Measurements from ENCODE around the gene NFYC. TPM values are rescaled to one million over a fixed set of nuclear protein-coding genes. Genes with fewer than 3 reads are reported as not detected.
A peak's percentile ranks its signal among the peaks of the same experiment; 100 is the strongest.

Gene NFYC
- total RNA-seq, 6 experiments from 2014 or later = 31.0 to 48.1 (median 43.8) TPM

DNA sequence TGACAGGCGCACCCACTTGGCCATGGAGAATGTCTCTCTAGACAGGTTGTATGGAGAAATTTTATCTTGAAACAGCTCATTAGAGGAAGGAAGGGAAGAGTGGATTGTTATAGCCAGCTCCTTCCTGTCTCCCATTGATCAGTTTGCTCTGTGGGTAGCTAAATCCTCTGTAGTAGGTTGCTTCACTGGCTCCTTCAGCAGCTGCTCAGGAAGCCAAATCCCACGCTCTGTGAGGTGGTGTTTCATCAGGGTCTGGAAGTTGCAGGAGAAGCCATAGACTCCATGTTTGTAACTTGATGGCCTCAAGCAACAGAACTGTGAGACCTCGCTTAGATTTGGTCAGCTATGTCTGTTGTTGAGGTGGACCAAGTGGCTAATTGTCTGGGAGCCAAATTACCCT lies 6.8 kb upstream of the NFYC start:
- no peak overlapping the region for H3K4me3 Mint-ChIP-seq
- no peaks in the 10 kb centered on the region for H3K9me3 Mint-ChIP-seq
- TF ChIP-seq, protein P1, sequence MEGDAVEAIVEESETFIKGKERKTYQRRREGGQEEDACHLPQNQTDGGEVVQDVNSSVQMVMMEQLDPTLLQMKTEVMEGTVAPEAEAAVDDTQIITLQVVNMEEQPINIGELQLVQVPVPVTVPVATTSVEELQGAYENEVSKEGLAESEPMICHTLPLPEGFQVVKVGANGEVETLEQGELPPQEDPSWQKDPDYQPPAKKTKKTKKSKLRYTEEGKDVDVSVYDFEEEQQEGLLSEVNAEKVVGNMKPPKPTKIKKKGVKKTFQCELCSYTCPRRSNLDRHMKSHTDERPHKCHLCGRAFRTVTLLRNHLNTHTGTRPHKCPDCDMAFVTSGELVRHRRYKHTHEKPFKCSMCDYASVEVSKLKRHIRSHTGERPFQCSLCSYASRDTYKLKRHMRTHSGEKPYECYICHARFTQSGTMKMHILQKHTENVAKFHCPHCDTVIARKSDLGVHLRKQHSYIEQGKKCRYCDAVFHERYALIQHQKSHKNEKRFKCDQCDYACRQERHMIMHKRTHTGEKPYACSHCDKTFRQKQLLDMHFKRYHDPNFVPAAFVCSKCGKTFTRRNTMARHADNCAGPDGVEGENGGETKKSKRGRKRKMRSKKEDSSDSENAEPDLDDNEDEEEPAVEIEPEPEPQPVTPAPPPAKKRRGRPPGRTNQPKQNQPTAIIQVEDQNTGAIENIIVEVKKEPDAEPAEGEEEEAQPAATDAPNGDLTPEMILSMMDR (IDR thresholded peaks at IDR 0.05) = no peak
- no peak for DNase-seq
- no peaks in the 10 kb centered on the region; the same call in 1 of the 2 replicates for H3K27me3 Mint-ChIP-seq (ENCODE audit: insufficient read depth)
- H3K36me3 Mint-ChIP-seq (ENCODE audit: low read depth) = peaks cover 20% of the 10 kb centered on the region; the same call in 1 of the 2 replicates
- H3K27ac Mint-ChIP-seq = no peak overlapping the region
- H3K4me1 Mint-ChIP-seq (ENCODE audit: low read depth) = no peaks in the 10 kb centered on the region

DNA sequence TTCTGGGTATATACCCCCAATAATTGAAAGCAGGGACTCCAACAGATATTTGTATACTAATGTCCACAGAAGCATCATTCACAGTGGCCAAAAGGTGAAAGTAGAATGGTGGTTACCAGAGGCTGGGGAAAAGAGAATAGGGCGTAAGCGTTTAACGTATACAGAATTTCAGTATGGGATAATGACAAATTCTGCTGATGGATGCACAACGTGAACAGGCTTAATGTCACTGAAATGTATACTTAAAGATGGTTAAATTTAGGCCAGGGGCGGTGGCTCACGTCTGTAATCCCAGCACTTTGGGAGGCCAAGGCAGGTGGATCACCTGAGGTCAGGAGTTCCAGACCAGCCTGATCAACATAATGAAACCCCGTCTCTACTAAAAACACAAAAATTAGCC lies 4.4 kb upstream of the NFYC start:
- peaks cover 16% of the 10 kb centered on the region for H3K4me1 Mint-ChIP-seq (ENCODE audit: low read depth)
- TF ChIP-seq, protein P1 (IDR thresholded peaks at IDR 0.05) = no peak
- no peak overlapping the region for H3K4me3 Mint-ChIP-seq
- H3K36me3 Mint-ChIP-seq (ENCODE audit: low read depth) = peaks cover 30% of the 10 kb centered on the region
- H3K27ac Mint-ChIP-seq = no peak overlapping the region
- no peak for DNase-seq
- H3K27me3 Mint-ChIP-seq (ENCODE audit: insufficient read depth) = peaks cover 3% of the 10 kb centered on the region; the same call in 1 of the 2 replicates
- H3K9me3 Mint-ChIP-seq = no peaks in the 10 kb centered on the region; the same call in 1 of the 2 replicates

DNA sequence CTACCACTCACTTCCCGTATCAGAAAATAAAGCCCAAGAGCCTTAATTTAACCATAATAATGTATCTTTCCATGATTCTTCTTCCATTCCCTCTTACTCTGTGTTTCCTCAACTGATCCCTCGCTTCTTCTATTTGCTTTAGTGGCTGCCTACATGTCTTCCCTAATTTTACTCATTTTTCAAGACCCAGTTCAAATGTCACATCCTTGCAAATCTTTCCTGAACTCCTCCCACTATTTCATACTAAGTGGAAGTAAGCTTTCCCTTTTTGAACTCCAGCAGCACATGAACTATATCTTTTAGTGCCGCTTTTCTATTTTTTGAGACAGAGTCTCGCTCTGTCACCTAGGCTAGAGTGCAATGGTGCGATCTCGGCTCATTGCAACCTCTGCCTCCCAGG lies 3.8 kb upstream of the NFYC start:
- H3K36me3 Mint-ChIP-seq (ENCODE audit: low read depth) = peaks cover 30% of the 10 kb centered on the region
- peaks cover 22% of the 10 kb centered on the region for H3K4me1 Mint-ChIP-seq (ENCODE audit: low read depth)
- H3K9me3 Mint-ChIP-seq = no peaks in the 10 kb centered on the region; the same call in 1 of the 2 replicates
- DNase-seq = no peak
- TF ChIP-seq, protein P1 (IDR thresholded peaks at IDR 0.05) = no peak
- H3K27me3 Mint-ChIP-seq (ENCODE audit: insufficient read depth) = peaks cover 3% of the 10 kb centered on the region; the same call in 1 of the 2 replicates
- no peak overlapping the region; the same call in 1 of the 2 replicates for H3K27ac Mint-ChIP-seq
- no peak overlapping the region for H3K4me3 Mint-ChIP-seq

DNA sequence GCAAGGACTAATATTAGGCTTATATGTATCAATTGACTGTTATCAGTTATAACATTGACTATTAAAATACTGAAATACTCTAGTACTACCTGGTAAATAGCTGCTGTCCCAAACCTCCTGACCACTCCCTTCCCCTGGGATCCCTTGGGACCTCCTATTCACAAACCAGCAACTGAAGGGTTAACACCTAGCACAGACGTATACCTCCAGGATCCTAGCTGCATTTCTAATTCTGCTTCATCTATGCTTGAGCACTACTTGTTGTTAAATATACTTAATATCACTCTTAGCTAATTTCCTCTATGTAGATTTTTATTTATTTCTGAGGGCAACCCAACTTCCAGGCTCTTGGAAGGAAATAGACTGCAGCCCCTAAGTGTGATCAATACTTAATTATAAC lies 1.8 kb upstream of the NFYC start:
- Mint-ChIP-seq H3K4me1 (ENCODE audit: low read depth) (peaks cover 42% of the 10 kb centered on the region), H3K4me3 (no peak overlapping the region), H3K36me3 (ENCODE audit: low read depth) (peaks cover 30% of the 10 kb centered on the region), H3K27ac (no peak overlapping the region), H3K27me3 (ENCODE audit: insufficient read depth) (peaks cover 3% of the 10 kb centered on the region; the same call in 1 of the 2 replicates), H3K9me3 (no peaks in the 10 kb centered on the region; the same call in 1 of the 2 replicates)
- no peak for DNase-seq
- TF ChIP-seq, protein P1 (IDR thresholded peaks at IDR 0.05) = no peak

DNA sequence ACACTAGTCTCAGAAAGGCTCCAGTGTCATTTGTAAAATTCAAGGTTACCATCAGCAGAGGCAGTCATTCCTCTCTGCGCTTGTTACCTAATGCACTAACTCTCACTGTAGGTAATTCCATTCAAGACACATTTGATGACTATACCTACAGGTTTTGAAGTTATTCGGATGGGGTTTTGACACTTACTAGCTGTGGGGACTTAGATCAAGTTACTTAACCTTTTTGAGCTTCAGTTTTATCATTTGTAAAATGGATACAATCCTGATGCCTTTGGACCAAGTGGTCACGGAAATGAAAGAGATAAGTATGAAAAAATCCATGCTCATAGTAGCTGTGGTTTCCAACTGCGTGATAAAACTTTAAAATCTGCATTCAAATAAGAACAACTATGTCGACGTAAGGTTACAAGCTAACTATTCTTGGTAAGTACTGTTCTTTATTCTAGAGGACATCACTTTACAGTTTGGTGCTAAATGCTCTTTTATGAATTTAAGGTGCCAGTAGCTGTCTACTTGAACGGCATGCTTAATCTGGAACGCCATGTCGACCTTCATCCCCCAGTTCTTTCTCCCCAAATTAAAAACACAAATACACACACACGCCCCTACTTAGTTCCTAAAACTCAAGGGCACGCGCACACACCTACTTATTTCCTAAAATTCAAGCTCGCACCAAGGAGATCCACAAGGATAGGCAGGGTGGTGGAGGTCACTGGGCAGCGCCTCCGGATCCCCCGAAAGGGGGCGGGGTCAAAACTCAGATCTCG lies 550 bp upstream of the NFYC start:
- DNase-seq = no peak
- TF ChIP-seq, protein P1 (IDR thresholded peaks at IDR 0.05) = no peak
- H3K4me1 Mint-ChIP-seq (ENCODE audit: low read depth) = peaks cover 44% of the 10 kb centered on the region
- H3K27me3 Mint-ChIP-seq (ENCODE audit: insufficient read depth) = peaks cover 3% of the 10 kb centered on the region; the same call in 1 of the 2 replicates
- peak overlapping the region; percentile 92 for H3K27ac Mint-ChIP-seq
- H3K9me3 Mint-ChIP-seq = no peaks in the 10 kb centered on the region; the same call in 1 of the 2 replicates
- H3K4me3 Mint-ChIP-seq = peak overlapping the region; percentile 93
- peaks cover 26% of the 10 kb centered on the region for H3K36me3 Mint-ChIP-seq (ENCODE audit: low read depth)
